ENCODE data around the gene TMC6. TPM values are rescaled to one million over a fixed set of nuclear protein-coding genes. Genes with fewer than 3 reads are reported as not detected.

Gene TMC6
- total and polyA plus RNA-seq, 12 donors: 22.8 to 109 (median 69.1) TPM

DNA sequence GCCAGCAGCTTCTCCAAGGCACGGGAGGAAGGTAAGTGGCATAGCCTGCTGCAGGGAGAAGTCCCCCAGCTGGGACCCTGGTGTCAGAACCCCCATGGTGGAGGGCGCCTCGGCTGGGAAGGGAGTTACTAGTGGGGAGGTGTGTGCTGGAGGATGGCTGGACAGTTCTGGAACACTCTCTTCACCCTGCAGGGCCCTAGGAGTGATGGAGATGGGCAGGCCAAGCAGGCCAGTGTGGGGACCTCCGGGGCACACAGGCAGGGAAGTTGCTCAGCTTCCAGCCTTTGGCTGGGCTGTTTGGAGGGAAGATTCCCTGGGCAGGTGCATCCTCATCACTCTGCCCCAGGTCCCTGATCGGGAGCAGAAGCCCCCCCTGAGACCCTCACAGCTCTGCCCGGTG, 18.3 kb upstream of the TMC6 start:
- H3K9me3 ChIP-seq: no peaks in the 10 kb centered on the region
- ATAC-seq (no peak), DNase-seq (no peak)
- no peaks in the 10 kb centered on the region for H3K27me3 ChIP-seq
- intact Hi-C loops (cut with DNase I): no loop called here
- H3K4me1 ChIP-seq: peaks cover 16 to 47% (median 39%) of the 10 kb centered on the region in 9 donors
- H3K4me3 ChIP-seq: no peak overlapping the region
- H3K36me3 ChIP-seq: peaks cover 0 to 7% (median 0%) of the 10 kb centered on the region in 9 donors
- TF ChIP-seq, protein P1, sequence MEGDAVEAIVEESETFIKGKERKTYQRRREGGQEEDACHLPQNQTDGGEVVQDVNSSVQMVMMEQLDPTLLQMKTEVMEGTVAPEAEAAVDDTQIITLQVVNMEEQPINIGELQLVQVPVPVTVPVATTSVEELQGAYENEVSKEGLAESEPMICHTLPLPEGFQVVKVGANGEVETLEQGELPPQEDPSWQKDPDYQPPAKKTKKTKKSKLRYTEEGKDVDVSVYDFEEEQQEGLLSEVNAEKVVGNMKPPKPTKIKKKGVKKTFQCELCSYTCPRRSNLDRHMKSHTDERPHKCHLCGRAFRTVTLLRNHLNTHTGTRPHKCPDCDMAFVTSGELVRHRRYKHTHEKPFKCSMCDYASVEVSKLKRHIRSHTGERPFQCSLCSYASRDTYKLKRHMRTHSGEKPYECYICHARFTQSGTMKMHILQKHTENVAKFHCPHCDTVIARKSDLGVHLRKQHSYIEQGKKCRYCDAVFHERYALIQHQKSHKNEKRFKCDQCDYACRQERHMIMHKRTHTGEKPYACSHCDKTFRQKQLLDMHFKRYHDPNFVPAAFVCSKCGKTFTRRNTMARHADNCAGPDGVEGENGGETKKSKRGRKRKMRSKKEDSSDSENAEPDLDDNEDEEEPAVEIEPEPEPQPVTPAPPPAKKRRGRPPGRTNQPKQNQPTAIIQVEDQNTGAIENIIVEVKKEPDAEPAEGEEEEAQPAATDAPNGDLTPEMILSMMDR (IDR thresholded peaks at IDR 0.05): no peak
- H3K27ac ChIP-seq: peak overlapping the region in 1 of 10 donors; percentile 20
- WGBS, 2 donors: 90 to 92% methylated on average over 6 of the region's 6 CpGs

DNA sequence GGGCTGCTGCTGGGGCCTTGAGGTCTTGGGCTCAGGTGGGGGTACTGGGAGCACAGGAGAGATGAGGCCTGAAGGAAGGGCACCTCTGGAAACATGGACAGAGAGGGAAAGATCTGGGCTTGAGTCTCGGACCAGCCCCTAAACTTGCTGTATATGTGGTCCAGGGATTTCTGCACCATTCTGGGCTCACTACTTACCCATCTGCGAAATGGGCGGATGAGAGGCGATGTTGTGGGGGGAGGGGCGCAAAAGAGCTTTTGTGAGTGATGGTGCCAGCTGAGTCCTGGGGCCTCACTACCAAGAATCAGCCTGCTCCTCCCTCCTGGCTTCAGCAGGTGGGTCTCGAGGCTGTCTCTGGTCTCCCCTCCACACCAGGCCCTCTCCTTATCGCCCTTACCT, 17.9 kb upstream of the TMC6 start:
- Histone ChIP-seq H3K4me1 (peaks cover 16 to 47% (median 39%) of the 10 kb centered on the region in 9 donors), H3K27me3 (no peaks in the 10 kb centered on the region), H3K27ac (no peak overlapping the region), H3K36me3 (peaks cover 0 to 11% (median 0%) of the 10 kb centered on the region in 9 donors), H3K9me3 (no peaks in the 10 kb centered on the region), H3K4me3 (no peak overlapping the region)
- WGBS, 2 donors: 97 to 98% methylated on average over 7 of the region's 7 CpGs
- TF ChIP-seq, protein P1 (IDR thresholded peaks at IDR 0.05): no peak
- intact Hi-C loops (cut with DNase I): no loop called here
- ATAC-seq: no peak
- DNase-seq: no peak

DNA sequence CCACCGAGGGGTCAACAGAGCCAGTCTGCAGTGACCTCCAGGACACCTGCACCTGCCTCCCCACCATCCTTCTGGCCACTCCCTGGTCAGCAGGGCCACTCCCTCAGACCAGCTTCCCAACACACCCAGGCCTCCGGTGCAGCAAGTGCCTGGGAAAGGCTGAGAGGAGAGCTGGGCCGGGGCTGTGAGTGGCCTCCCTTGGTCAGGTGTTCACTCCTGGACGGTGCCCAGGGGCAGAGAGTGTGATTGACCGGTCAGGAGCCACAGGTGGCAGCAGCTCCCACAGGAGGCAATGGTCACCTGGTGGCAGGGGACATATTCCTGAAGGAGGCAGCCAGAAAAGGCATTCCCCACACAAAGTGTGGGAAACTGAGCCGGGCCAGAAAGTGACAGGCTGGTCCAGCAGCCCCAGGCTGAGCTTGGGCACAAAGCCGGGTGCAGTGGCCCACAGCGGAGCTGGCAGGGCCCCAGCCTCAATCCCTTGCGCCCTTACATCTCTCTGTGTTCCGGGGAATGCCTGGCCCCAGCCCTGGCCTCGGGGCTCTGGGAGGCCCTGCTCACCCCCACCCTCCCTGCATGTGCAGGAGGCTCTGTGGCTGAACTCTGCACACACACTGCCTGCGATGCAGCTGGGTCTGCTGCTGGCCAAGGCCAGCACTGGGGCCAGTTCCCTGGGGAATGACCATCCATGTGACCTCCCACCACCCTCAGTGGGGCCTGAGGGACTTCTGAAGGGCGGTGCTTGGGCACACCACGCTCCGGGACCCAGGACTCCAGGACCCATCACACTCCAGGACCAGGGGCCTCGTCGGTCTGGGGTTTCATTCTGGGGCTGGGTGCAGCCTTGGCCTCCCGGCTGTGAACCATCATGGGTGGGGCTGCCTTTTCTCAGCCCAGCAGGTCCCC, 16.4 kb upstream of the TMC6 start:
- Histone ChIP-seq H3K4me1 (peaks cover 16 to 57% (median 48%) of the 10 kb centered on the region in 9 donors), H3K36me3 (peaks cover 0 to 15% (median 0%) of the 10 kb centered on the region in 9 donors), H3K9me3 (no peaks in the 10 kb centered on the region), H3K27ac (peak overlapping the region; percentile 19 to 88 (median 80)), H3K4me3 (peak overlapping the region in 1 of 10 donors; percentile 12), H3K27me3 (no peaks in the 10 kb centered on the region)
- WGBS, 2 donors: 50 to 52% methylated on average over 18 of the region's 18 CpGs
- peak; percentile 24 to 74 (median 39) for ATAC-seq
- DNase-seq: peak; percentile 57 to 64
- intact Hi-C loops (cut with DNase I): loop anchor here in 1 of 10 donors (5.0 kb wide), 1 partner anchor 32 kb away; no protein-coding TSS in a partner anchor
- TF ChIP-seq, protein P1 (IDR thresholded peaks at IDR 0.05): no peak

DNA sequence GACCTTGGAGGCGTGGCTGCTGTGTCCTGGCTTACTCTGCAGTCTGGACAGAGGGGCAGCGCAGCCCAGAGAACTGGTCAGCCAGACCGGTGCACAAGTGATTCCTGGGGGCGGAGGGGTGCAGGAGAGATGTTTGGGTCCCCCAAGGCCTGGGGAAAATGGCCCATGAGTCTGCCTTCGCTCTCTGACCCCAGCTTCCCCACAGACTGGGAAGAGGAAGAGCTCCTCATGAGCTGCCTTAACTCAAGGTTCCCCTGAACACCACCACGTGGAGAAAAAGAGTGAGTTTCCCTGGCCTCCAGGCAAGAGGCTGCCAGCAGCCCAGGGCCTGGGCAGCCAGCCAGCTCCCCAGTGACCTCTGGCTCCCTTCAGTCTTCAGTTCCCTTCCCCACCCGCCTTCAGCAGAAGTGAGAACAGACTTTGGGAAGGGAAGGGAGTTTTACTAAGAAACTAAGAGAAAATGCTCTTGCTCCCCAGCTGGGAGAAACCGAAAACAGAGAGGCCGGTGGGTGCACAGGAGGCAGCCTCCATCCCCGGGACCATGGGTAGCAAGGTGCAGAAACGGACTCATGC, 15.7 kb upstream of the TMC6 start:
- peak overlapping the region; percentile 19 to 88 (median 80) for H3K27ac ChIP-seq
- WGBS, 2 donors: 35 to 40% methylated on average over 11 of the region's 11 CpGs
- ATAC-seq (peak; percentile 56 to 89 (median 79)), DNase-seq (peak; percentile 90)
- H3K4me3 ChIP-seq: peak overlapping the region in 1 of 10 donors; percentile 12
- intact Hi-C loops (cut with DNase I): loop anchor here in 1 of 10 donors (5.0 kb wide), 1 partner anchor 33 kb away; no protein-coding TSS in a partner anchor
- no peaks in the 10 kb centered on the region for H3K27me3 ChIP-seq
- no peaks in the 10 kb centered on the region for H3K9me3 ChIP-seq
- peaks cover 16 to 61% (median 48%) of the 10 kb centered on the region in 9 donors for H3K4me1 ChIP-seq
- H3K36me3 ChIP-seq: peaks cover 0 to 15% (median 0%) of the 10 kb centered on the region in 9 donors
- TF ChIP-seq, protein P1 (IDR thresholded peaks at IDR 0.05): peak in 4 of 9 donors; percentile 9 to 37 (median 32)
